ENCODE measurements around the gene TUSC2.

- no peak for TF ChIP-seq CTCF (IDR thresholded peaks at IDR 0.05; ENCODE audit: poor library complexity)
- TF ChIP-seq EZH2 (IDR thresholded peaks at IDR 0.05; ENCODE audit: borderline replicate concordance): no peak
These were observed 48.6 kb downstream of the TUSC2 start for GRCh38 chr3:50279255-50280016.

Measured in hepatocyte (in vitro differentiated cells).